C1 segment of cervical spinal cord (tissue), 14 donors: ENCODE results near the gene RAB3GAP1.
A peak's percentile ranks its signal among the peaks of the same experiment; 100 is the strongest.

Experiments
- DNase-seq, 14 donors: peaks; one replicate each; lab custom pipeline; 2025; lab: John Stamatoyannopoulos, UW

Gene RAB3GAP1

GRCh38 chr2:135163901-135164300 is 111.8 kb downstream of the RAB3GAP1 start:
- no peak for DNase-seq

- DNase-seq: peak in 1 of 14 donors; percentile 5
These were observed 112.3 kb downstream of the RAB3GAP1 start for GRCh38 chr2:135164431-135164830.

- DNase-seq: no peak
These were observed 115.2 kb downstream of the RAB3GAP1 start for GRCh38 chr2:135167273-135167672.

GRCh38 chr2:135168204-135168856 is 116.2 kb downstream of the RAB3GAP1 start:
- DNase-seq: peak in 1 of 14 donors; percentile 17

GRCh38 chr2:135169900-135170753 is 118.0 kb downstream of the RAB3GAP1 start:
- DNase-seq: no peak

GRCh38 chr2:135174049-135174809 is 122.1 kb downstream of the RAB3GAP1 start:
- DNase-seq: no peak

GRCh38 chr2:135174810-135175093 is 122.7 kb downstream of the RAB3GAP1 start:
- no peak for DNase-seq

GRCh38 chr2:135175177-135175576 is 123.1 kb downstream of the RAB3GAP1 start:
- DNase-seq: no peak

GRCh38 chr2:135179689-135180088 is 127.6 kb downstream of the RAB3GAP1 start:
- no peak for DNase-seq

- no peak for DNase-seq
These were observed 130.1 kb downstream of the RAB3GAP1 start for GRCh38 chr2:135182190-135182589.

GRCh38 chr2:135182601-135183000 is 130.5 kb downstream of the RAB3GAP1 start:
- DNase-seq: no peak

GRCh38 chr2:135183822-135184221 is 131.7 kb downstream of the RAB3GAP1 start:
- DNase-seq: no peak

- no peak for DNase-seq
These were observed 134.0 kb downstream of the RAB3GAP1 start for GRCh38 chr2:135186054-135186453.

GRCh38 chr2:135187270-135187669 is 135.2 kb downstream of the RAB3GAP1 start:
- no peak for DNase-seq

- DNase-seq: no peak
These were observed 137.1 kb downstream of the RAB3GAP1 start for GRCh38 chr2:135189148-135189547.

- DNase-seq: no peak
These were observed 138.7 kb downstream of the RAB3GAP1 start for GRCh38 chr2:135190799-135191198.

GRCh38 chr2:135198481-135198880 is 146.4 kb downstream of the RAB3GAP1 start:
- DNase-seq: peak in 3 of 14 donors; percentile 2 to 41 (median 4)

- no peak for DNase-seq
These were observed 150.7 kb downstream of the RAB3GAP1 start for GRCh38 chr2:135202751-135203150.

- no peak for DNase-seq
These were observed 151.9 kb downstream of the RAB3GAP1 start for GRCh38 chr2:135203944-135204343.

- DNase-seq: no peak
These were observed 155.9 kb downstream of the RAB3GAP1 start for GRCh38 chr2:135208016-135208415.

- no peak for DNase-seq
These were observed 160.7 kb downstream of the RAB3GAP1 start for GRCh38 chr2:135212757-135213156.

- DNase-seq: peak in 1 of 14 donors; percentile 53
These were observed 166.3 kb downstream of the RAB3GAP1 start for GRCh38 chr2:135218426-135218825.
